ENCODE results near the gene NPIPB8. TPM values are rescaled to one million over a fixed set of nuclear protein-coding genes. Genes with fewer than 3 reads are reported as not detected.
A peak's percentile ranks its signal among the peaks of the same experiment; 100 is the strongest.

The NPIPB8 gene
- total and polyA plus RNA-seq, 2 of the 13 experiments (the other 11 are each of a cell fraction or from before 2014, with no cell fraction given): 0.49 to 2.3 TPM

DNA sequence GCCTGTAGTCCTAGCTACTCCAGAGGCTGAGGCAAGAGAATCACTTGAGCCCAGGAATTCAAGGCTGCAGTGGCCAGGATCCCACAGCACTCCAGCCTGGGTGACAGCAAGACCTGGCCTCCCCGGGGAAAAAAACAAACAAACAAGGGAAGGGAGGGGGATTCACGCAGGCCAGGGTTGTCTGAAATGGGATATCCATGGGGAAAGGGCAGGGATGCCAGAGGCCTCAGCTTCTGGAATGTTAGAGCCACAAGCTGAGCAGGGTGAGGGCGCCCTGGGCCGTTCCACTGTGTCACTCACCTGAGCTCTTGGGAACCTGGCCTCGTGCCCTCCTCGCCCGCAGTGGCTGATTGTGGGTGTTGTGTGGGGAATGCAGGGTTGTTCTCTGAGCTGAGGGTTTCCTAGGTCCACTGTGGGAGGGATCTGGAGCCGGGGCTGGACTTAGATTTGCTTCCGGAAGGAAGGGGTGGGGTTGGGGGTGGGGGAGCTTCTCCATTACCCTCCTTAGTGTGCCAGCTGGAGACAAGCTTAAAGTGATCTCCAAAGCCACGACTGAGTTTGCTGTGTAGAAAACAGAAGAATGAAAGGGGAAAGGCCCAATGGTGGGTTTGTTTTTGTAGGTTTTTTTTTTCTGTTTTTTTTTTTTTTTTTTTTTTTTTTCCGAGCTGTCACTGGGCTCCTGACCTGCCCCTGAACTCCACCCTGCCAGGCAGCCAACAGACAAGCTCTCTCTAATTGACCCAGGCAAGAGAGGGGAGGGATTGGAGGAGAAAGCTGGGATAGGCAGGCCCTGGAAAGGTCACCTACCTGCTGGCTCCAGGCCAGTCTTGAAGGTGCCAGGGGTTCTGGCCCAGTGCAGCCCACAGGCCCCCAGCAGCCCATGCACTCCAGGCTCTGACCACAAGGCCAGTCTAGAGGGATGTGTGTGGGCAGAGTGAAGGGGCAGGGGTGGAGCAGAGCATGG is 28.0 kb upstream of the NPIPB8 start, which contains the start of gene SULT1A1 (continued):
- TF ChIP-seq ZBTB20 (CRISPR knock-in tag; IDR thresholded peaks at IDR 0.05; ENCODE audit: borderline replicate concordance, low read depth) (peak; percentile 79; the same call in 1 of the 2 replicates), RXRB (CRISPR knock-in tag; IDR thresholded peaks at IDR 0.05; ENCODE audit: borderline replicate concordance) (peak; percentile 60), ZNF441 (CRISPR knock-in tag; IDR thresholded peaks at IDR 0.05; ENCODE audit: borderline replicate concordance) (peak; percentile 88; the same call in 1 of the 2 replicates), KMT2B (CRISPR knock-in tag; IDR thresholded peaks at IDR 0.05) (peak; percentile 59), ZBTB2 (CRISPR knock-in tag; IDR thresholded peaks at IDR 0.05; ENCODE audit: low read depth) (no peak), HDAC2 (CRISPR knock-in tag; IDR thresholded peaks at IDR 0.05) (peak; percentile 65), MYC (CRISPR knock-in tag; IDR thresholded peaks at IDR 0.05; ENCODE audit: borderline replicate concordance) (peak; percentile 69; the same call in 1 of the 2 replicates), PAXIP1 (CRISPR knock-in tag; conservative IDR thresholded peaks at IDR 0.05) (peak; percentile 9), MTERF4 (CRISPR knock-in tag; IDR thresholded peaks at IDR 0.05) (no peak), ZNF776 (CRISPR knock-in tag; IDR thresholded peaks at IDR 0.05) (no peak), HOXA3 (CRISPR knock-in tag; IDR thresholded peaks at IDR 0.05) (peak; percentile 58), KAT8 (CRISPR knock-in tag; IDR thresholded peaks at IDR 0.05) (peak; percentile 78), ZBTB7A (CRISPR knock-in tag; IDR thresholded peaks at IDR 0.05) (peak; percentile 79; the same call in 1 of the 2 replicates), PHF21A (CRISPR knock-in tag; IDR thresholded peaks at IDR 0.05) (peak; percentile 65; the same call in 1 of the 2 replicates)
- TF ChIP-seq, protein P1, sequence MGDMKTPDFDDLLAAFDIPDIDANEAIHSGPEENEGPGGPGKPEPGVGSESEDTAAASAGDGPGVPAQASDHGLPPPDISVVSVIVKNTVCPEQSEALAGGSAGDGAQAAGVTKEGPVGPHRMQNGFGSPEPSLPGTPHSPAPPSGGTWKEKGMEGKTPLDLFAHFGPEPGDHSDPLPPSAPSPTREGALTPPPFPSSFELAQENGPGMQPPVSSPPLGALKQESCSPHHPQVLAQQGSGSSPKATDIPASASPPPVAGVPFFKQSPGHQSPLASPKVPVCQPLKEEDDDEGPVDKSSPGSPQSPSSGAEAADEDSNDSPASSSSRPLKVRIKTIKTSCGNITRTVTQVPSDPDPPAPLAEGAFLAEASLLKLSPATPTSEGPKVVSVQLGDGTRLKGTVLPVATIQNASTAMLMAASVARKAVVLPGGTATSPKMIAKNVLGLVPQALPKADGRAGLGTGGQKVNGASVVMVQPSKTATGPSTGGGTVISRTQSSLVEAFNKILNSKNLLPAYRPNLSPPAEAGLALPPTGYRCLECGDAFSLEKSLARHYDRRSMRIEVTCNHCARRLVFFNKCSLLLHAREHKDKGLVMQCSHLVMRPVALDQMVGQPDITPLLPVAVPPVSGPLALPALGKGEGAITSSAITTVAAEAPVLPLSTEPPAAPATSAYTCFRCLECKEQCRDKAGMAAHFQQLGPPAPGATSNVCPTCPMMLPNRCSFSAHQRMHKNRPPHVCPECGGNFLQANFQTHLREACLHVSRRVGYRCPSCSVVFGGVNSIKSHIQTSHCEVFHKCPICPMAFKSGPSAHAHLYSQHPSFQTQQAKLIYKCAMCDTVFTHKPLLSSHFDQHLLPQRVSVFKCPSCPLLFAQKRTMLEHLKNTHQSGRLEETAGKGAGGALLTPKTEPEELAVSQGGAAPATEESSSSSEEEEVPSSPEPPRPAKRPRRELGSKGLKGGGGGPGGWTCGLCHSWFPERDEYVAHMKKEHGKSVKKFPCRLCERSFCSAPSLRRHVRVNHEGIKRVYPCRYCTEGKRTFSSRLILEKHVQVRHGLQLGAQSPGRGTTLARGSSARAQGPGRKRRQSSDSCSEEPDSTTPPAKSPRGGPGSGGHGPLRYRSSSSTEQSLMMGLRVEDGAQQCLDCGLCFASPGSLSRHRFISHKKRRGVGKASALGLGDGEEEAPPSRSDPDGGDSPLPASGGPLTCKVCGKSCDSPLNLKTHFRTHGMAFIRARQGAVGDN (CRISPR knock-in tag; IDR thresholded peaks at IDR 0.05): peak; percentile 90
- TF ChIP-seq, protein P2, sequence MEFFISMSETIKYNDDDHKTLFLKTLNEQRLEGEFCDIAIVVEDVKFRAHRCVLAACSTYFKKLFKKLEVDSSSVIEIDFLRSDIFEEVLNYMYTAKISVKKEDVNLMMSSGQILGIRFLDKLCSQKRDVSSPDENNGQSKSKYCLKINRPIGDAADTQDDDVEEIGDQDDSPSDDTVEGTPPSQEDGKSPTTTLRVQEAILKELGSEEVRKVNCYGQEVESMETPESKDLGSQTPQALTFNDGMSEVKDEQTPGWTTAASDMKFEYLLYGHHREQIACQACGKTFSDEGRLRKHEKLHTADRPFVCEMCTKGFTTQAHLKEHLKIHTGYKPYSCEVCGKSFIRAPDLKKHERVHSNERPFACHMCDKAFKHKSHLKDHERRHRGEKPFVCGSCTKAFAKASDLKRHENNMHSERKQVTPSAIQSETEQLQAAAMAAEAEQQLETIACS (CRISPR knock-in tag; IDR thresholded peaks at IDR 0.05): no peak

Data from HepG2 (cell line).